Suprapubic skin (tissue), 4 donors: ENCODE measurements around the gene LRRN2. TPM values are rescaled to one million over a fixed set of nuclear protein-coding genes. Genes with fewer than 3 reads are reported as not detected.

Experiments
- DNase-seq, 2 donors: peaks; one replicate each; pipeline ENCODE4 v3.0.0-alpha.2; 2019; ENCODE audit warnings: low spot score in 2 of 2
- H3K27ac ChIP-seq: fragments of 200-600 bp; sonication (generic); one replicate; pipeline ENCODE4 v1.5.1; 2019
- H3K27me3 ChIP-seq: fragments of 200-600 bp; sonication (generic); one replicate; pipeline ENCODE4 v1.5.1; 2019
- H3K36me3 ChIP-seq: fragments of 200-600 bp; sonication (generic); one replicate; pipeline ENCODE4 v1.5.1; 2019
- H3K4me1 ChIP-seq: fragments of 200-600 bp; sonication (generic); one replicate; pipeline ENCODE4 v1.5.1; 2019
- H3K4me3 ChIP-seq: fragments of 200-600 bp; sonication (generic); one replicate; pipeline ENCODE4 v1.5.1; 2019; ENCODE audit warnings: mild to moderate bottlenecking
- H3K9me3 ChIP-seq: fragments of 200-600 bp; sonication (generic); one replicate; pipeline ENCODE4 v1.5.1; 2019
- CTCF ChIP-seq, 2 donors: fragments of 200-600 bp in 1 of 2; fragments of 450-650 bp in 1 of 2; sonication (generic) in 1 of 2; IDR thresholded peaks; one replicate each; pipeline ENCODE4 v1.5.1; 2016 to 2019; ENCODE audit warnings: antibody characterized with exemption in 2 of 2, mild to moderate bottlenecking in 1 of 2, moderate library complexity in 1 of 2
- EP300 ChIP-seq: sonication (generic); formaldehyde crosslinking; IDR thresholded peaks from one replicate; pipeline ENCODE4 v1.6.1; 2017; ENCODE audit warnings: antibody characterized with exemption
- POLR2A ChIP-seq, 2 donors: fragments of 450-650 bp; IDR thresholded peaks; one replicate each; pipeline ENCODE4 v1.6.1; 2017; ENCODE audit warnings: antibody characterized with exemption in 2 of 2, mild to moderate bottlenecking in 2 of 2, moderate library complexity in 2 of 2
- POLR2AphosphoS5 ChIP-seq, 3 donors: sonication (generic); formaldehyde crosslinking; IDR thresholded peaks; one replicate each; pipeline ENCODE4 v1.6.1; 2017; ENCODE audit warnings: antibody characterized with exemption in 3 of 3
- WGBS: methylation state at CpG from one replicate; pipeline ENCODE4 v1.1.5; 2018; 5-methylcytosine and 5-hydroxymethylcytosine counted together
- total RNA-seq, 4 donors: library from RNA; depleted of rRNA; stranded (reverse); fragments of >200 nt; gene quantifications; one replicate each; pipeline ENCODE4 v1.1.0, GENCODE V29; 2016

LRRN2 gene
- total RNA-seq, 4 donors from 2014 or later: 0.19 to 0.85 (median 0.27) TPM

GRCh38 chr1:204714861-204715511 lies 29.4 kb upstream of the LRRN2 start:
- DNase-seq: no peak
- Histone ChIP-seq H3K4me1 (no peaks in the 10 kb centered on the region), H3K27me3 (peaks cover 61% of the 10 kb centered on the region), H3K36me3 (no peaks in the 10 kb centered on the region), H3K9me3 (no peaks in the 10 kb centered on the region), H3K4me3 (no peak overlapping the region), H3K27ac (no peak overlapping the region)
- WGBS: 66% methylated on average over 12 of the region's 12 CpGs
- TF ChIP-seq CTCF (IDR thresholded peaks at IDR 0.05) (no peak), POLR2AphosphoS5 (IDR thresholded peaks at IDR 0.05) (no peak), EP300 (no peak), POLR2A (IDR thresholded peaks at IDR 0.05) (no peak)

- no peak for DNase-seq
These were observed 28.8 kb upstream of the LRRN2 start for GRCh38 chr1:204714194-204714860.

GRCh38 chr1:204713541-204713940 lies 28.0 kb upstream of the LRRN2 start:
- H3K27me3 ChIP-seq: peaks cover 65% of the 10 kb centered on the region
- no peaks in the 10 kb centered on the region for H3K4me1 ChIP-seq
- TF ChIP-seq EP300: no peak
- TF ChIP-seq CTCF (IDR thresholded peaks at IDR 0.05): no peak
- TF ChIP-seq POLR2A (IDR thresholded peaks at IDR 0.05): no peak
- no peak for TF ChIP-seq POLR2AphosphoS5 (IDR thresholded peaks at IDR 0.05)

More at GRCh38 chr1:204714194-204714860, 28.8 kb upstream of the LRRN2 start:
- Histone ChIP-seq H3K27ac (no peak overlapping the region), H3K4me1 (no peaks in the 10 kb centered on the region), H3K9me3 (no peaks in the 10 kb centered on the region), H3K4me3 (no peak overlapping the region), H3K27me3 (peaks cover 65% of the 10 kb centered on the region), H3K36me3 (no peaks in the 10 kb centered on the region)
- WGBS: 71% methylated on average over 6 of the region's 6 CpGs
- no peak for TF ChIP-seq POLR2AphosphoS5 (IDR thresholded peaks at IDR 0.05)
- TF ChIP-seq CTCF (IDR thresholded peaks at IDR 0.05): no peak
- TF ChIP-seq EP300: no peak
- TF ChIP-seq POLR2A (IDR thresholded peaks at IDR 0.05): no peak

GRCh38 chr1:204712708-204713430 lies 27.3 kb upstream of the LRRN2 start:
- TF ChIP-seq POLR2AphosphoS5 (IDR thresholded peaks at IDR 0.05) (no peak), CTCF (IDR thresholded peaks at IDR 0.05) (no peak), EP300 (no peak), POLR2A (IDR thresholded peaks at IDR 0.05) (no peak)
- Histone ChIP-seq H3K4me3 (no peak overlapping the region), H3K36me3 (no peaks in the 10 kb centered on the region), H3K4me1 (no peaks in the 10 kb centered on the region), H3K27ac (no peak overlapping the region), H3K27me3 (peaks cover 65% of the 10 kb centered on the region), H3K9me3 (no peaks in the 10 kb centered on the region)
- DNase-seq: no peak
- WGBS: 85% methylated on average over 3 of the region's 4 CpGs

More at GRCh38 chr1:204713541-204713940, 28.0 kb upstream of the LRRN2 start:
- Histone ChIP-seq H3K9me3 (no peaks in the 10 kb centered on the region), H3K36me3 (no peaks in the 10 kb centered on the region), H3K4me3 (no peak overlapping the region), H3K27ac (no peak overlapping the region)
- WGBS: 71% methylated on average over 5 of the region's 5 CpGs
- DNase-seq: no peak
